ENCODE measurements around the gene ARHGAP42. TPM values are rescaled to one million over a fixed set of nuclear protein-coding genes. Genes with fewer than 3 reads are reported as not detected.

The ARHGAP42 gene
- total RNA-seq, 1 experiment from 2014 or later, result 21.5 TPM

GRCh38 chr11:100672498-100673033 is 14.5 kb upstream of the ARHGAP42 start:
- Histone ChIP-seq H3K4me3 (ENCODE audit: insufficient read depth, low read depth, low read length) (no peak overlapping the region), H3K36me3 (replicated peaks; ENCODE audit: control insufficient read depth, insufficient read depth, low read length) (no peaks in the 10 kb centered on the region), H3K27me3 (ENCODE audit: control insufficient read depth, insufficient read depth, low read length) (no peaks in the 10 kb centered on the region)
- DNase-seq, result no peak

DNA sequence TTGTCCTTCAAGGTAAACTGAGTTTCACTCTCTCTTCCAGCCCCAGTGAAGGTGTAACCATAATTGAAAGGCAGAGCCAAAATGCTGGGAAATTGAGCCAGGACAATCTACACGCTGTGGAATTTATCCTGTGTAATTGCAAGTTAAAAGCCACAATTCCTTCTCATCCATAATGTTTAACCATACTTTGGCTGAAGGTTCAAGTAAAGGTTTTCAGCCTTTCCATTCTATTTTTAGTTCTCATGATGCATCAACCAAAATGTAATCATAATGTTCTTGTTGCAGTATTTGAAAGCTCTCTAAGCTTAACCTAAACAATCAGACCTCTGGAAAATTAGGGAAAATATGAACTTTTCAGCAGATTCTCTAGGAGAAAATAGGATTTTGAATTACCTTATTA is 14.0 kb upstream of the ARHGAP42 start:
- Histone ChIP-seq H3K36me3 (replicated peaks; ENCODE audit: control insufficient read depth, insufficient read depth, low read length) (no peaks in the 10 kb centered on the region), H3K27me3 (ENCODE audit: control insufficient read depth, insufficient read depth, low read length) (no peaks in the 10 kb centered on the region), H3K4me3 (ENCODE audit: insufficient read depth, low read depth, low read length) (no peak overlapping the region)
- DNase-seq, result no peak

GRCh38 chr11:100674212-100674611 is 12.9 kb upstream of the ARHGAP42 start:
- H3K27me3 ChIP-seq (ENCODE audit: control insufficient read depth, insufficient read depth, low read length), result no peaks in the 10 kb centered on the region
- H3K36me3 ChIP-seq (replicated peaks; ENCODE audit: control insufficient read depth, insufficient read depth, low read length), result no peaks in the 10 kb centered on the region
- no peak overlapping the region for H3K4me3 ChIP-seq (ENCODE audit: insufficient read depth, low read depth, low read length)
- DNase-seq, result no peak

DNA sequence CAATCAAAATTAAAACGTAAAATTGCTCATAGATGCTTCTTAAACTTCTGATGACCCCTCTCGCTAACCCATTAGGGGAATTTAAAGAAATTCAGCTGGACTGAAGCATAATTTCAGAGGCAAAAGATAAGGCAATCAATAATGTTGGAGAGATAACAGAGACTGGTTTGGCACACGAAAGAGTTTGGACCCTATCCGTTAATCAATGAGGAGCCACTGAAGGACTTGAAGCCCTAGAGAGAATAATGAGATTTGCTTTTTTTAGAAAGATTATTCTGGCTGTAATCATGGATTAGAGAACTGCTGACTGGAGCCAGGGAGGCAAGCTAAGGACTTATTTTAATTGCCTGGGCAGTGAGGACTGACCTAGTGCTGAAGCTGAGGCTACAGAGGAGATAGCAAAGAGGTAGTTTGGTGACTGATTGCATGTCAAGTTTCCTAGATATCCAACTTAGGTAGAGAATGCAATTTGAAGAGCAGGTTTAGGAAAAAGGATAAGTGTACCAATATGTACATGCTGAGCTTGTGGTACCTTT is 11.9 kb upstream of the ARHGAP42 start:
- Histone ChIP-seq H3K27me3 (ENCODE audit: control insufficient read depth, insufficient read depth, low read length) (no peaks in the 10 kb centered on the region), H3K4me3 (ENCODE audit: insufficient read depth, low read depth, low read length) (no peak overlapping the region), H3K36me3 (replicated peaks; ENCODE audit: control insufficient read depth, insufficient read depth, low read length) (no peaks in the 10 kb centered on the region)
- DNase-seq, result no peak

GRCh38 chr11:100676901-100677300 is 10.2 kb upstream of the ARHGAP42 start:
- Histone ChIP-seq H3K27me3 (ENCODE audit: control insufficient read depth, insufficient read depth, low read length) (no peaks in the 10 kb centered on the region), H3K4me3 (ENCODE audit: insufficient read depth, low read depth, low read length) (no peak overlapping the region), H3K36me3 (replicated peaks; ENCODE audit: control insufficient read depth, insufficient read depth, low read length) (no peaks in the 10 kb centered on the region)
- DNase-seq, result peak; percentile 79

DNA sequence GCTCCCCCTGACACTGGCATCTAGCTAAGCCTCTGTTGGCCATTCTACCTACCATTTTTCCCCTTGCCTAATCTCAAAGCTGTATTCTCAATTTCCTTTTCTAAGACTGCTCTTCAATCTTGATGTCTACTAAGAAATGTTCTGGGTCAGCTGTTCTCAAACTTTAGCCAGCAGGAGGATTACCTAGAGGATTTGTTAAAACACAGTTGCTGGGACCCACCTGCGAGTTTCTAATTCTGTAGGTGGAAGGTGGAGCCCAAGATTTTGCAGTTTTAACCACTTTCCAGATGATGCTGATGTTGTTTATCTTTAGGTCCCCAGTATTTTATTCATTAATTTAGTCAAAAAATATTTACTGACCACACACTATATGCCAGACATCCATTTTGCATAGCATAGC is 9.3 kb upstream of the ARHGAP42 start:
- H3K36me3 ChIP-seq (replicated peaks; ENCODE audit: control insufficient read depth, insufficient read depth, low read length), result no peaks in the 10 kb centered on the region

GRCh38 chr11:100680070-100680469 is 7.0 kb upstream of the ARHGAP42 start:
- no peaks in the 10 kb centered on the region for H3K27me3 ChIP-seq (ENCODE audit: control insufficient read depth, insufficient read depth, low read length)
- H3K4me3 ChIP-seq (ENCODE audit: insufficient read depth, low read depth, low read length), result no peak overlapping the region
- no peak for DNase-seq
- H3K36me3 ChIP-seq (replicated peaks; ENCODE audit: control insufficient read depth, insufficient read depth, low read length), result no peaks in the 10 kb centered on the region

More for the DNA sequence above, 9.3 kb upstream of the ARHGAP42 start:
- no peak for DNase-seq
- H3K4me3 ChIP-seq (ENCODE audit: insufficient read depth, low read depth, low read length), result no peak overlapping the region
- H3K27me3 ChIP-seq (ENCODE audit: control insufficient read depth, insufficient read depth, low read length), result no peaks in the 10 kb centered on the region

GRCh38 chr11:100681064-100681502 is 6.0 kb upstream of the ARHGAP42 start:
- DNase-seq, result peak; percentile 45
- no peak overlapping the region for H3K4me3 ChIP-seq (ENCODE audit: insufficient read depth, low read depth, low read length)
- H3K36me3 ChIP-seq (replicated peaks; ENCODE audit: control insufficient read depth, insufficient read depth, low read length), result no peaks in the 10 kb centered on the region
- no peaks in the 10 kb centered on the region for H3K27me3 ChIP-seq (ENCODE audit: control insufficient read depth, insufficient read depth, low read length)

- no peak for DNase-seq
- Histone ChIP-seq H3K27me3 (ENCODE audit: control insufficient read depth, insufficient read depth, low read length) (no peaks in the 10 kb centered on the region), H3K36me3 (replicated peaks; ENCODE audit: control insufficient read depth, insufficient read depth, low read length) (no peaks in the 10 kb centered on the region), H3K4me3 (ENCODE audit: insufficient read depth, low read depth, low read length) (no peak overlapping the region)
Measured at GRCh38 chr11:100682247-100682969, 4.7 kb upstream of the ARHGAP42 start.

DNA sequence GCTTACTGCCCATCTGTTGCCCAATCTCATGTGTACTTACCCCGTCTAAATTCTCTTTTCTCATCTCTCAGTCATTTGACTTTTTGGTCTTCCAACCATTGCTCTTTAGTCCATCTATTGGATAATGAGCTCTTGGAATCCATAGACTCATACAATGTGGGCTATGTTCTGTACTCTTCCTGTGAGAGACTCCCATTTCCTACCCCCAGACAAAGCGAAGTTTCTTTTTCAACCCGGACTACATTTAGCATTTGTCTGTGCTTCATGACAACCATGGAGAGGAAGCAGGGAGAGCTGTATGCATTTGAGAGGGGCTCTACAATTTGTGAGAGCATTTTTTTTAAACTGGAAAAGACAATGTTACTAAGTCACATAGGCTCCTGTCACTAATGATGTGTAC is 4.0 kb upstream of the ARHGAP42 start:
- no peak for DNase-seq
- H3K36me3 ChIP-seq (replicated peaks; ENCODE audit: control insufficient read depth, insufficient read depth, low read length), result no peaks in the 10 kb centered on the region
- H3K27me3 ChIP-seq (ENCODE audit: control insufficient read depth, insufficient read depth, low read length), result no peaks in the 10 kb centered on the region
- H3K4me3 ChIP-seq (ENCODE audit: insufficient read depth, low read depth, low read length), result no peak overlapping the region

DNA sequence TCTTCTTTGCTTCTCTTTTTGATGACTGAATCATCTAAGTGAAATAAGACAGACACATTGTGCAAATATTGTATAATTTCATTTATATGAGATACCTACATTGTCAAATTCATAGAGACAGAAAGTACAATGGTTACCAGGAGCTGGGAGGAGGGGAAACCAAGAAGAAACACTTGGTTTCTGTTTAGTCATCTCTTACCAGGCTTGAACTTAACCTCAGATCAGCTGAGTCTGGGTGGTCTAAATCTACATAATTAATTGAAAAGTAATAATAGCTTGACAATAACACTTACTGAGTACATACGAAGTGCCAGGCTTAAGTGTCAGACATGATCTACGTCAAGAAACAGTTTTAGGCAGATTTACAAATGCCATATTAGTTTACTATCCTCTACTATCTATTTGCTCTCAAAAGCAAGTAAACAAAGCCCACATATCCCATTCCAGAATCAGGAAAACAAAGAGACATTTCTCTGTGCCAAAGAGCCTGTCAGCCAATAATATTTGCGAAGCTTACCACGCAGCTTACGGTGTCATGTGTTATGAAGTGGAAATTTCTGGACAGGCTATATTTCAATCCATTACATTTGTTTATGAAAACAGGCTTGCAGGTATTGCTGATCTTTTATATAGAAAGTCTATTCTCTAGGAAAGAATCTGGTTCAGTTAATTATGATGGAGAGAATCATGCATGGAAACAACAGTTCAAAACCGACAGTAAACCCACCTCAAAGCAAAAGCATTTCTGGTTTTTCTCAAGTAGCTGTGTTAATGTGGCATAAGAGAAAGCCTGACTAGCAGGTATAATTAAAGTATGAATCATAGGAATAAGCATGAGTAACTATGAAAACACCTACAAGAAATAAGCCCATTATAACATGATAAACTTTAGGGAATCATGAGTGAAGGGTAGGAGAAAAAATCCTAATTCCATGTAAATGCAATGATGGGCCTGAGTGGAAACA is 2.7 kb upstream of the ARHGAP42 start:
- Histone ChIP-seq H3K4me3 (ENCODE audit: insufficient read depth, low read depth, low read length) (no peak overlapping the region), H3K27me3 (ENCODE audit: control insufficient read depth, insufficient read depth, low read length) (no peaks in the 10 kb centered on the region), H3K36me3 (replicated peaks; ENCODE audit: control insufficient read depth, insufficient read depth, low read length) (no peaks in the 10 kb centered on the region)
- DNase-seq, result no peak

GRCh38 chr11:100686476-100687053 is 523 bp upstream of the ARHGAP42 start:
- DNase-seq, result peak; percentile 46
- peak overlapping the region; percentile 83 for H3K4me3 ChIP-seq (ENCODE audit: insufficient read depth, low read depth, low read length)
- H3K27me3 ChIP-seq (ENCODE audit: control insufficient read depth, insufficient read depth, low read length), result no peaks in the 10 kb centered on the region
- H3K36me3 ChIP-seq (replicated peaks; ENCODE audit: control insufficient read depth, insufficient read depth, low read length), result no peaks in the 10 kb centered on the region

DNA sequence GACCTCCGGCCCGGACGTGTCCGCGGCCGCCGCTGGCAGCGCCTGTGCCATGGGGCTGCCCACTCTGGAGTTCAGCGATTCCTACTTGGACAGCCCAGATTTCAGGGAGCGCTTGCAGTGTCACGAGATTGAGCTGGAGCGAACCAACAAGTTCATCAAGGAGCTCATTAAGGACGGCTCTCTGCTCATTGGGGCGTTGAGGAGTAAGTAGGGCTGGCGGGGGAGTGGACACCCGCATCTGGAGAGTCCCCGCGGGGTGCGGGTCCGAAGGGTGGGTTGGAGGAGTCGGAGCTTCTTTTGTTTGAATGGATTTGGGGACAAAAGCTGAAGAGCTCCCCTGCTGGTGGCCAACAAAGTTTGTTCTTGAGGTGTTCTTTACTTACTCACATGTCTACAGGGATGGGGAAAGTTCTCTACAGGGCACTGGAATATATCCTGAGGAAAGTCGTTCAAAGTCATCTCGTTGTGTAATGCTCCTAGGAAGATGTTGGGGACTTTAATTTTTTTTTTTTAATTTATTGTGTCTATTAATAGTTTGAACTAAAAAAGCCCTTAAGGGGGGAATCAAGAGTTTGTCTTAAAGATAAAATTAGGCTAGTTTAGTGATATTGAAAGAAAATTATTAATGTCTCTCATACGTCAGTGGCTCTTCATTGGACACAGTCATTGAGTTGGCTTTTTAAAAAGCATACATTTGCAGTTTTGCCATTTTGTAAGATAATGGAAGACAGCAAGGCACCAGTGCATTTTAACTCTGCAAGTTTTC is 725 bp downstream of the ARHGAP42 start:
- H3K27me3 ChIP-seq (ENCODE audit: control insufficient read depth, insufficient read depth, low read length), result no peaks in the 10 kb centered on the region
- no peaks in the 10 kb centered on the region for H3K36me3 ChIP-seq (replicated peaks; ENCODE audit: control insufficient read depth, insufficient read depth, low read length)
- DNase-seq, result peak; percentile 80
- H3K4me3 ChIP-seq (ENCODE audit: insufficient read depth, low read depth, low read length), result peak overlapping the region; percentile 83

DNA sequence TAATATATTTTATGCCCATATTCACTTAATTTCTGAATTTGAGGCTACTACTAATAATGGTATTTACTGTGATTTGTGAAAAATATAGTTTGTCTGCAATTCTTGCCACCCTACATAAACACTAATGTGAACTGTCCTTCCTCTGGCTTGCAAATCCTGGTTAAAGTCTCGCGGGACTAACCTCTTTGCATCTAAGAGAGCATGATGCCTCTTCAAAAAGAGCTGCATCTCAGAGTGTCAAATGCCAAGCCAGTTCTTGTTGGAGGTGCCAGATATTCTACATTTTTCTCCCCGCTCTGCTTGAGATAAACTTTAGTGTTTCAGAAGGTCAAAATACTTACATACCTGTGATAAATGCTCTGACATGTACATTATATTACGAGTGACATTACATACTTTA is 2.1 kb downstream of the ARHGAP42 start:
- Histone ChIP-seq H3K27me3 (ENCODE audit: control insufficient read depth, insufficient read depth, low read length) (no peaks in the 10 kb centered on the region), H3K4me3 (ENCODE audit: insufficient read depth, low read depth, low read length) (no peak overlapping the region; the same call in 1 of the 2 replicates), H3K36me3 (replicated peaks; ENCODE audit: control insufficient read depth, insufficient read depth, low read length) (no peaks in the 10 kb centered on the region)
- no peak for DNase-seq
